Osteoblast (primary cell): Measurements from ENCODE around the gene TBC1D8. TPM values are rescaled to one million over a fixed set of nuclear protein-coding genes. Genes with fewer than 3 reads are reported as not detected.

Experiments used
- DNase-seq: peaks from one replicate; pipeline ENCODE4 v3.0.0; 2011; ENCODE audit warnings: low spot score, mixed read lengths; ENCODE audit not compliant: insufficient read length; ENCODE audit errors: missing footprints
- H2AFZ ChIP-seq: 2 replicates; pipeline ENCODE4 v1.6.0; 2011; ENCODE audit warnings: mild to moderate bottlenecking, low read length
- H3K27ac ChIP-seq: 2 replicates; pipeline ENCODE4 v1.5.1; 2011; ENCODE audit warnings: mild to moderate bottlenecking, low read depth, low read length, moderate library complexity
- H3K27me3 ChIP-seq: 2 replicates; pipeline ENCODE4 v1.6.0; 2012; ENCODE audit warnings: mild to moderate bottlenecking, control low read depth, inconsistent platforms, low read length, moderate library complexity; ENCODE audit not compliant: insufficient read depth
- H3K36me3 ChIP-seq: 2 replicates; pipeline ENCODE4 v1.5.1; 2011; ENCODE audit warnings: mild to moderate bottlenecking, low read length, control low read depth, moderate library complexity; ENCODE audit not compliant: insufficient read depth
- H3K4me1 ChIP-seq: 2 replicates; pipeline ENCODE4 v1.5.1; 2011; ENCODE audit warnings: mild to moderate bottlenecking, low read length, control low read depth, moderate library complexity; ENCODE audit not compliant: insufficient read depth
- H3K4me2 ChIP-seq: 2 replicates; pipeline ENCODE4 v1.6.0; 2011; ENCODE audit warnings: mild to moderate bottlenecking, low read length; ENCODE audit not compliant: insufficient read depth
- H3K4me3 ChIP-seq: fragments of 200-600 bp; sonication (generic); 3 replicates; pipeline ENCODE4 v1.5.1; 2012; ENCODE audit warnings: mild to moderate bottlenecking, low read length, inconsistent platforms; ENCODE audit not compliant: insufficient read depth
- H3K79me2 ChIP-seq: 2 replicates; pipeline ENCODE4 v1.6.0; 2012; ENCODE audit warnings: mild to moderate bottlenecking, low read length, control low read depth, inconsistent platforms; ENCODE audit not compliant: insufficient read depth
- H3K9me3 ChIP-seq: 2 replicates; pipeline ENCODE4 v1.5.1; 2011; ENCODE audit warnings: low read depth, low read length, control low read depth
- H4K20me1 ChIP-seq: 2 replicates; pipeline ENCODE4 v1.6.0; 2012; ENCODE audit warnings: mild to moderate bottlenecking, low read length, control low read depth; ENCODE audit not compliant: insufficient read depth
- total RNA-seq: library from RNA; depleted of rRNA; stranded (reverse); fragments of >200 nt; gene quantifications from 2 replicates; pipeline ENCODE4 v1.2.3, GENCODE V29; 2012
- TF ChIP-seq, protein P1 (sequence below): IDR thresholded peaks from 2 replicates; pipeline ENCODE4 v1.5.1; 2011; ENCODE audit warnings: mild to moderate bottlenecking, low read depth, low read length, moderate library complexity; ENCODE audit errors: extremely low read depth

TBC1D8 gene
- total RNA-seq, 1 donor, result 13.4 TPM

GRCh38 chr2:101023327-101024107 is 127.7 kb downstream of the TBC1D8 start:
- no peak for DNase-seq
- no peaks in the 10 kb centered on the region for H3K27me3 ChIP-seq
- H4K20me1 ChIP-seq, result no peaks in the 10 kb centered on the region
- no peaks in the 10 kb centered on the region for H3K4me1 ChIP-seq
- H3K27ac ChIP-seq, result no peak overlapping the region
- H3K4me2 ChIP-seq, result no peak overlapping the region
- no peak overlapping the region for H2AFZ ChIP-seq
- peaks cover 11% of the 10 kb centered on the region for H3K36me3 ChIP-seq
- H3K4me3 ChIP-seq, result no peak overlapping the region
- H3K9me3 ChIP-seq, result no peaks in the 10 kb centered on the region
- H3K79me2 ChIP-seq, result no peaks in the 10 kb centered on the region
- TF ChIP-seq, protein P1, sequence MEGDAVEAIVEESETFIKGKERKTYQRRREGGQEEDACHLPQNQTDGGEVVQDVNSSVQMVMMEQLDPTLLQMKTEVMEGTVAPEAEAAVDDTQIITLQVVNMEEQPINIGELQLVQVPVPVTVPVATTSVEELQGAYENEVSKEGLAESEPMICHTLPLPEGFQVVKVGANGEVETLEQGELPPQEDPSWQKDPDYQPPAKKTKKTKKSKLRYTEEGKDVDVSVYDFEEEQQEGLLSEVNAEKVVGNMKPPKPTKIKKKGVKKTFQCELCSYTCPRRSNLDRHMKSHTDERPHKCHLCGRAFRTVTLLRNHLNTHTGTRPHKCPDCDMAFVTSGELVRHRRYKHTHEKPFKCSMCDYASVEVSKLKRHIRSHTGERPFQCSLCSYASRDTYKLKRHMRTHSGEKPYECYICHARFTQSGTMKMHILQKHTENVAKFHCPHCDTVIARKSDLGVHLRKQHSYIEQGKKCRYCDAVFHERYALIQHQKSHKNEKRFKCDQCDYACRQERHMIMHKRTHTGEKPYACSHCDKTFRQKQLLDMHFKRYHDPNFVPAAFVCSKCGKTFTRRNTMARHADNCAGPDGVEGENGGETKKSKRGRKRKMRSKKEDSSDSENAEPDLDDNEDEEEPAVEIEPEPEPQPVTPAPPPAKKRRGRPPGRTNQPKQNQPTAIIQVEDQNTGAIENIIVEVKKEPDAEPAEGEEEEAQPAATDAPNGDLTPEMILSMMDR, result no peak

DNA sequence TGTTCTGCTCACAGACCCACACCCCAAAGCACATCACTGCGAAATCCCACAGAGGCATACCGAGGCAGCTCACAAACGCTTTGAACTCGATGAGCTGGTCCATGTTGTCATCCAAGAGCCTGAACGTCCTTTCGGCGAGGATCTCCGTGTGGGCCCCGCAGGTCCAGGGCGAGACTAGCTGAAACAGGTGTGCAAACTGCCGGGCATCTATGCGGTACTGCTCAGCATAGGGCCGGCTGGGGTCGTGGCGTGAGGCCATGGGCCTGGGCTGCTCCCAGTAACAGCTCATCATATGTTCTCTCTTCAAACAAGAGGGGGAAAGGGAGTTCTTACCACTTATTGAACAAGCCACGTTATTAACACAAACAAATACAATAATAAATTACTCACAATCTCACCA is 129.0 kb downstream of the TBC1D8 start:
- no peaks in the 10 kb centered on the region for H3K79me2 ChIP-seq
- H3K9me3 ChIP-seq, result no peaks in the 10 kb centered on the region
- peaks cover 12% of the 10 kb centered on the region for H3K36me3 ChIP-seq
- H2AFZ ChIP-seq, result no peak overlapping the region
- TF ChIP-seq, protein P1, result no peak
- no peak overlapping the region for H3K4me3 ChIP-seq
- no peaks in the 10 kb centered on the region for H3K27me3 ChIP-seq
- H3K27ac ChIP-seq, result no peak overlapping the region
- H4K20me1 ChIP-seq, result no peaks in the 10 kb centered on the region
- no peak for DNase-seq
- H3K4me1 ChIP-seq, result no peaks in the 10 kb centered on the region
- H3K4me2 ChIP-seq, result no peak overlapping the region

DNA sequence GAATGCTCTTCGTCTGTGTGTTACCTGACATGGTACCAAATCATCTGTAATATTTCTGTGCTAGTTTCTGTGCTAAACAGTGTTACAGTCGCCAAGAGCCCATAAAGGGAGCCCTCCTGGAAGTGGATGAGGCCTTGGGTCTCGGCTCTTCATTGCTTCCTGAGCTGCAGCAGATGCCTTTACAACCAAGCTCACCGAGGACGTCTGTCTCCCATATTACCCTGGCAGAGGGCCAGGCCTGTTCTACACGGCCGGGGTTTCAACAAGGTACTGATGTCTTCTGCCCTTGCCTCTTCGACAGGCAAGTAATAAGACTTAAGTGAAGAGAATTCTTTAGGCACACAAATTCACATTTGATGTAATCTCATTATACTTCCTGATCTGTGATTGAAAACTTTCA is 132.2 kb downstream of the TBC1D8 start:
- Histone ChIP-seq H3K4me3 (no peak overlapping the region), H3K9me3 (no peaks in the 10 kb centered on the region), H3K36me3 (peaks cover 23% of the 10 kb centered on the region)

GRCh38 chr2:101017371-101017770 is 133.8 kb downstream of the TBC1D8 start:
- Histone ChIP-seq H3K27me3 (no peaks in the 10 kb centered on the region), H3K9me3 (no peaks in the 10 kb centered on the region), H4K20me1 (peaks cover 12% of the 10 kb centered on the region), H2AFZ (no peak overlapping the region), H3K36me3 (peaks cover 29% of the 10 kb centered on the region), H3K4me3 (no peak overlapping the region), H3K4me1 (no peaks in the 10 kb centered on the region), H3K27ac (no peak overlapping the region), H3K79me2 (peaks cover 6% of the 10 kb centered on the region), H3K4me2 (no peak overlapping the region)
- TF ChIP-seq, protein P1, result no peak
- DNase-seq, result no peak

More for the DNA sequence above, 132.2 kb downstream of the TBC1D8 start:
- TF ChIP-seq, protein P1, result no peak
- no peaks in the 10 kb centered on the region for H3K4me1 ChIP-seq
- H4K20me1 ChIP-seq, result no peaks in the 10 kb centered on the region
- no peaks in the 10 kb centered on the region for H3K27me3 ChIP-seq
- no peak overlapping the region for H3K4me2 ChIP-seq
- DNase-seq, result no peak
- H3K79me2 ChIP-seq, result peaks cover 3% of the 10 kb centered on the region
- no peak overlapping the region for H2AFZ ChIP-seq
- no peak overlapping the region for H3K27ac ChIP-seq
